ENCODE measurements around the gene ACKR4.

- TF ChIP-seq CTCF (IDR thresholded peaks at IDR 0.05) (no peak), POLR2A (IDR thresholded peaks at IDR 0.05) (no peak)
Measured at GRCh38 chr3:132587401-132587800, 9.7 kb upstream of the ACKR4 start.

All from adrenal gland (tissue), 5 donors.